Measurements from ENCODE around the gene DAPK2.

The DAPK2 gene

DNA sequence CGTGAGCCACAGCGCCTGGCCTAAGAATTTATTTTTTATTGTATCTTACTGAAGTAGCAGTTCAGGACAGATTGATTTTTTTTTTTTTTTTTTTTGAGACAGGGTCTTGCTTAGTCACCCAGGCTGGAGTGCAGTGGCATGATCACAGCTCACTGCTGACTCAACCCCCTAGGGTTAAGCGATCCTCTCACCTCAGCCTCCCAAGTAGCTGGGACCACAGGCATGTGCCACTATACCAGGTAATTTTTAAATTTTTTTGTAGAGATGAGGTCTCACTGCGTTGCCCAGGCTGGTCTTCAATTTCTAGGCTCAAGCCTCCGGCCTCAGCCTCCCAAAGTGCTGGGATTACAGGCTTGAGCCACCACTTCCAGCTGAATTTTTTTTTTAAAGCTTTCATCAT, 112.8 kb downstream of the DAPK2 start:
- ChIA-PET POLR2A (no interaction called here), CTCF (interaction anchor here (6.3 kb wide), 1 partner anchor 12 kb away, joined by 40 read pairs; no protein-coding TSS in a partner anchor)
- no peak for TF ChIP-seq CTCF (IDR thresholded peaks at IDR 0.05; ENCODE audit: control extremely low read depth, extremely low read depth, low read depth, missing control alignments)
- no peak for DNase-seq (ENCODE audit: extremely low spot score)

GRCh38 chr15:63931556-63931955, 114.7 kb downstream of the DAPK2 start:
- ChIA-PET CTCF (interaction anchor here (1.4 to 6.3 kb wide), 2 partner anchors 14 to 115 kb away, joined by 4 to 40 read pairs; partner anchors contain the start of gene DAPK2), POLR2A (no interaction called here)
- TF ChIP-seq CTCF (IDR thresholded peaks at IDR 0.05; ENCODE audit: control extremely low read depth, extremely low read depth, low read depth, missing control alignments), result no peak
- DNase-seq (ENCODE audit: extremely low spot score), result no peak

DNA sequence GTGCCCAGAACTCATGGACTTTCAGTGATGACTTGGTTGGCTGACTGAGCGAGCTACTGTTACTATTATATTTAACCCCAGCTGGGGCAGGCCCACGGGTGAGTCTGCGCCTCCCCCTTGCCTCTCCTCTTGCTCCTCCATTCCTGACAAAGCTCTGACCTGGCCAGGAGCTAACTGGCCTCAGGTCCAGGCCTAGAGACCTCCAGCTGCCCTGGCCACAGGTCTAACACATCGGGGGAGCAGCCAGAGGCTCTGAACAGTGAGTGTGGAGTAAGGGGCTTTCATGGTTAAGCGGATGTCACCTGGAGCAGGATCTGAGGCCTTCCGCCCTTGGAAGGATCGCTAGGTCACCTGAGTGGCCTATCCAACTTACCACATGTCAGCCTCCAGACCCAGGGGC, 116.3 kb downstream of the DAPK2 start:
- no peak for DNase-seq (ENCODE audit: extremely low spot score)
- CTCF ChIA-PET, result interaction anchor here (0.8 to 3.5 kb wide), 3 partner anchors 9 to 53 kb away, joined by 3 to 13 read pairs (median 7); no protein-coding TSS in a partner anchor
- TF ChIP-seq CTCF (IDR thresholded peaks at IDR 0.05; ENCODE audit: control extremely low read depth, extremely low read depth, low read depth, missing control alignments), result no peak
- POLR2A ChIA-PET, result no interaction called here

DNA sequence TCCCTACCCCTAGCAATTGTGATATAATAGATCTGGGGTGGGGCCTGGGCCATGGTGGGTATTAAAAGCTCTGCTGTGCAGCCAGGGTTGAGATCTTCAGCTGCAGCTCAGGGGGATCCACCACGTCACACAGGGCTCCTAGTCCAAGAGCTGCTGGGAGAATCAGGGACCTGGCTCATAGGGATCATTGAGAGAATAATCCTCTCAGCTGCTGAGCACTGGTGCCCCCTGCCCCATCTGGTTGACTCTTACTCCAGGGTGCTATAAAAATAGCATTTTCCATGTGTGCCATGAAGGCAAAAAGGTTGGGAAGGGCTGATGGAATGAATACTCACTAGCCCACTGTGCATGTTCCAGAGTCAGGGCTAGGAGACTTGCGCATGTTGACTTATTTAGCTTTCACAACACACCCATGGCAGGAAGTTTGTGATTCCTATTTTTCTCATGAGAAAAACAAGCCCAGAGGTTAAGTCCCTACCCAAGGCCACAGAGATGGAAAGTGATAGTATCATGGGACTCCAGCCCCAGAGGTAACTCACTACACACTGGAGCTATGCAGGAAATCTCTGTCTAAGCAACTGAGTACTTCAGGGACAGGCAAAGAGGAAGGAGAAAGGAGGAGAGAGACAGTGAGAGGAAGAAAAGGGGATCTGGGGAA, 118.0 kb downstream of the DAPK2 start:
- POLR2A ChIA-PET, result no interaction called here
- no peak for DNase-seq (ENCODE audit: extremely low spot score)
- CTCF ChIA-PET, result interaction anchor here (0.7 to 3.5 kb wide), 8 partner anchors 10 to 117 kb away, joined by 3 to 18 read pairs (median 4); partner anchors contain the start of gene DAPK2
- no peak for TF ChIP-seq CTCF (IDR thresholded peaks at IDR 0.05; ENCODE audit: control extremely low read depth, extremely low read depth, low read depth, missing control alignments)

DNA sequence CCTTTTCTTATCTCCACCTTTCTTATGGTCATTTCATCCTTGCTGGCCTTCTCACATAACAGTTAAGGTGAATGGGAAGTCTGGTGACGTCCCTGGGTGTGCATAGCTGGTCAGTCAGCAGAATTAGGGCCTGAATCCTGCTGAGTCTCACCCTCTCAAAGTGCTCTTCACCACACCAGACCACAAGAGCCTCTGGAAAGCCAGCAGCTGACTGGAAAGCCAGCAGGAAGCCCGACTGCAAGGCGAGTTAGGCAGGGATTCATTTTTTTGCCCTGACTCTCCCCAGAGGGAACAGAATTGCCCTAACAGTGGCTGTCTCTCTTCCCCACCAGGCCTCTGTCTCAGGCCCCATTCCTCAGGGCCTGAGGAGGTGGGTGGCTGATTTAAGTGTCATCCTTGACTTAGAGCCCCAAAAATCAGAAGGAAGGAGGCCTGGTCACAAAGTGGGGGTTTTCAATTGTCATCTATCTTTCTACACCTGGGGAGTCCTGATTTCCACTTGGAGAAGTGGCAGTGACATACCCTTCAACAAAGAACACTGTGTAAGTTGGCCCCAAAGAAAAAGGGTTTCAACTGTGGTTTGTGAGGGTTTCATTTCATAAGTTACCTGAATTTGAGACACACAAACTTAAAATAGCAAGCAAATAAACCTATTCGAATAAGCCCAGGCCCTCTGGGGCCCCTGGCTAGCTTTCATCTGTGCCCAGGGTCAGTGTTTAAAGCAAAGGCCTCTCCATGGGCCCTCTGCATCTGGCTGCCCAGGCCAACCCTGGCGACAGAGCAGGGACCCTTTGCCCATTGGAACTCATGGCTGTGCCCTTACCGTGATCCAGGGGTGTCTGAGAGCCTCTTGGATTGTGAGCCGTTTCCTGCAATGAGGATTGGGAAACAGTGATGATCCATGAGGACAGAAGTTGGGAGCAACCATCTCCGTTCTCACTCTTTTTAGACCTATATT, 122.0 kb downstream of the DAPK2 start:
- POLR2A ChIA-PET, result no interaction called here
- TF ChIP-seq CTCF (IDR thresholded peaks at IDR 0.05; ENCODE audit: control extremely low read depth, extremely low read depth, low read depth, missing control alignments), result no peak
- CTCF ChIA-PET, result interaction anchor here (0.9 to 2.3 kb wide), 2 partner anchors 22 to 23 kb away, joined by 3 to 23 read pairs; no protein-coding TSS in a partner anchor
- no peak for DNase-seq (ENCODE audit: extremely low spot score)

GRCh38 chr15:63922916-63923315, 123.4 kb downstream of the DAPK2 start:
- CTCF ChIA-PET, result interaction anchor here (1.1 to 2.2 kb wide), 2 partner anchors 23 to 171 kb away, joined by 3 to 9 read pairs; no protein-coding TSS in a partner anchor
- DNase-seq (ENCODE audit: extremely low spot score), result no peak
- POLR2A ChIA-PET, result no interaction called here
- TF ChIP-seq CTCF (IDR thresholded peaks at IDR 0.05; ENCODE audit: control extremely low read depth, extremely low read depth, low read depth, missing control alignments), result no peak

Measured in GM10248 (cell line).